K562 (cell line): ENCODE results near the gene WDR54. TPM values are rescaled to one million over a fixed set of nuclear protein-coding genes. Genes with fewer than 3 reads are reported as not detected.

Experiments
- ELF4 ChIP-seq: fragments of 450-650 bp; formaldehyde crosslinking; IDR thresholded peaks from 2 replicates; pipeline ENCODE4 v1.4.0; 2022; ENCODE audit warnings: missing genetic modification characterization
- NR2C1 ChIP-seq, 2 experiments: fragments of 450-650 bp; IDR thresholded peaks; 2 replicates each; pipeline ENCODE4 v1.6.1; 2017; ENCODE audit warnings: mild to moderate bottlenecking in 2 of 2, antibody characterized with exemption in 1 of 2, inconsistent platforms in 1 of 2, missing compliant biosample characterization in 1 of 2, missing genetic modification characterization in 1 of 2
- PCBP1 ChIP-seq: fragments of 200-400 bp; formaldehyde crosslinking; IDR thresholded peaks from 2 replicates; pipeline ENCODE4 v1.6.1; 2018; ENCODE audit warnings: mild to moderate bottlenecking, low read depth, low read length; ENCODE audit not compliant: poor library complexity, severe bottlenecking
- XRCC3 ChIP-seq: fragments of 450-650 bp; IDR thresholded peaks from 2 replicates; pipeline ENCODE4 v1.6.1; 2017; ENCODE audit warnings: mild to moderate bottlenecking, moderate library complexity
- ZNF217 ChIP-seq: sonication (generic); formaldehyde crosslinking; IDR thresholded peaks from 2 replicates; pipeline ENCODE4 v1.8.0; 2022; ENCODE audit warnings: mild to moderate bottlenecking, missing genetic modification reagents
- ZNF239 ChIP-seq: fragments of 250-450 bp; sonication (Bioruptor Pico); IDR thresholded peaks from 2 replicates; pipeline ENCODE4 v1.4.0; 2020; ENCODE audit warnings: mild to moderate bottlenecking
- ZNF507 ChIP-seq: conservative IDR thresholded peaks from 2 replicates; pipeline ENCODE4 v1.6.1; 2017; ENCODE audit warnings: missing genetic modification characterization, missing compliant biosample characterization
- polyA plus RNA-seq, 8 experiments: library from polyadenylated mRNA; depleted of rRNA in 4 of 8; stranded (reverse) in 5 of 8; unstranded in 3 of 8; fragments of >200 nt; fragmentation: Nextera tagmentation in 2 of 8; fragmentation: Illumina TruSeq in 1 of 8; extraction: Ambion mirVana in 2 of 8; extraction: Trizol in 1 of 8; gene quantifications; 2 replicates each; pipeline versions ENCODE4 v1.2.1 to v1.2.3, GENCODE V29; 2011 to 2014; ENCODE audit warnings: inconsistent platforms in 1 of 8, missing spikeins in 1 of 8
- total RNA-seq, 7 experiments: library from RNA; depleted of rRNA in 6 of 7; stranded (reverse); fragments of >200 nt in 6 of 7; fragmentation: Illumina TruSeq in 2 of 7; extraction: Trizol in 2 of 7; gene quantifications; 2 replicates each; pipeline versions ENCODE4 v1.2.1 to v1.2.3, GENCODE V29; 2011 to 2021; ENCODE audit warnings: low replicate concordance in 1 of 7
- TF ChIP-seq, protein P1 (sequence below): fragments of 250-450 bp; sonication (Bioruptor Pico); IDR thresholded peaks from 2 replicates; pipeline ENCODE4 v1.8.0; 2021; ENCODE audit warnings: moderate library complexity, mild to moderate bottlenecking, inconsistent platforms
- TF ChIP-seq, protein P2 (sequence below): sonication (generic); formaldehyde crosslinking; IDR thresholded peaks from 2 replicates; pipeline ENCODE4 v1.8.0; 2022; ENCODE audit warnings: missing genetic modification reagents, mild to moderate bottlenecking, moderate library complexity, borderline replicate concordance
- TF ChIP-seq, protein P3 (sequence below): sonication (generic); formaldehyde crosslinking; IDR thresholded peaks from 2 replicates; pipeline ENCODE4 v1.8.0; 2022; ENCODE audit warnings: missing genetic modification reagents, mild to moderate bottlenecking, borderline replicate concordance
- TF ChIP-seq, protein P4 (sequence below): fragments of 450-650 bp; formaldehyde crosslinking; IDR thresholded peaks from 2 replicates; pipeline ENCODE4 v1.4.0; 2020; ENCODE audit warnings: mild to moderate bottlenecking, moderate library complexity
- TF ChIP-seq, protein P5 (sequence below): fragments of 250-450 bp; sonication (Bioruptor Pico); IDR thresholded peaks from 2 replicates; pipeline ENCODE4 v1.8.0; 2021; ENCODE audit warnings: moderate library complexity, mild to moderate bottlenecking, inconsistent platforms
- TF ChIP-seq, protein P6 (sequence below), 2 experiments: fragments of 450-650 bp in 1 of 2; sonication (generic) in 1 of 2; formaldehyde crosslinking; conservative IDR thresholded peaks; 2 replicates each; pipeline versions ENCODE4 v1.4.0 to v1.8.1; 2020 to 2022; ENCODE audit warnings: mild to moderate bottlenecking in 1 of 2, missing genetic modification reagents in 1 of 2

WDR54 gene
- total and polyA plus RNA-seq, 9 of the 15 experiments (the other 6 are each of a cell fraction or from before 2014, with no cell fraction given), result 5.2 to 15.2 (median 7.4) TPM

DNA sequence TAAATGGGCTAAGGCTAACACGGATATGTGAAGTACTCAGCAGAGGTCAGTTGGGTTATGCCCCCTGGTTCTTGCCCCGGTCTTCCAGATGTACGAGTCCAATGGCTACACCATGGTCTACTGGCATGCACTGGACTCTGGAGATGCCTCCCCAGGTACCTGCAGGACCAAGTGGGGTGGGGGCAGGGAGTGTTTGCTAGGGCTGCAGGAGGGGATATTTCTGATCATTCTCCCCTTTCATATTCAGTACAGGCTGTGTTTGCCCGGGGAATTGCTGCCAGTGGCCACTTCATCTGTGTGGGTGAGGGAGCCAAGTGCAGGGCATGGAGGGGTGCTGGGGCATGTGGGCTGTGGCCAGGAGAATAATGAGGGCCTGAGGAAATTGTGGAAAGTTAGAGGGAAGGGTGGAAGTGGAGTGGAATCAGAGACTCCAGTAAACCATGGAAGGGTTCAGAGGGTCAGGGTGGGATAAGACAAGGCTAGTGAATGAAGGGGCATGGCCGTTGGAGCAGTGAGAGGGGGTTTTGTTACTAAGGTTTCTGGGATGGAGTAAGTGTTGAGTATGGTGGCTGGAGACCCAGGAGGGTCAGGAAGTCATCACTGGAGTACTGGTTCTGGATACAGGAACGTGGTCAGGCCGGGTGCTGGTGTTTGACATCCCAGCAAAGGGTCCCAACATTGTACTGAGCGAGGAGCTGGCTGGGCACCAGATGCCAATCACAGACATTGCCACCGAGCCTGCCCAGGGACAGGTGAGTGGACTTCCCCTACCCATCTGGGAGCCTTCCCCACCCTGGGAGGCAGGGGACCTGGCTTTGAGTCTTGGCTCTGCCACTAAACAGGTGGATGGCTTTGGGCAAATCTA lies 1.9 kb downstream of the WDR54 start (continued):
- TF ChIP-seq, protein P1, sequence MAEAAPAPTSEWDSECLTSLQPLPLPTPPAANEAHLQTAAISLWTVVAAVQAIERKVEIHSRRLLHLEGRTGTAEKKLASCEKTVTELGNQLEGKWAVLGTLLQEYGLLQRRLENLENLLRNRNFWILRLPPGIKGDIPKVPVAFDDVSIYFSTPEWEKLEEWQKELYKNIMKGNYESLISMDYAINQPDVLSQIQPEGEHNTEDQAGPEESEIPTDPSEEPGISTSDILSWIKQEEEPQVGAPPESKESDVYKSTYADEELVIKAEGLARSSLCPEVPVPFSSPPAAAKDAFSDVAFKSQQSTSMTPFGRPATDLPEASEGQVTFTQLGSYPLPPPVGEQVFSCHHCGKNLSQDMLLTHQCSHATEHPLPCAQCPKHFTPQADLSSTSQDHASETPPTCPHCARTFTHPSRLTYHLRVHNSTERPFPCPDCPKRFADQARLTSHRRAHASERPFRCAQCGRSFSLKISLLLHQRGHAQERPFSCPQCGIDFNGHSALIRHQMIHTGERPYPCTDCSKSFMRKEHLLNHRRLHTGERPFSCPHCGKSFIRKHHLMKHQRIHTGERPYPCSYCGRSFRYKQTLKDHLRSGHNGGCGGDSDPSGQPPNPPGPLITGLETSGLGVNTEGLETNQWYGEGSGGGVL, result no peak
- TF ChIP-seq XRCC3, result no peak
- TF ChIP-seq, protein P2, sequence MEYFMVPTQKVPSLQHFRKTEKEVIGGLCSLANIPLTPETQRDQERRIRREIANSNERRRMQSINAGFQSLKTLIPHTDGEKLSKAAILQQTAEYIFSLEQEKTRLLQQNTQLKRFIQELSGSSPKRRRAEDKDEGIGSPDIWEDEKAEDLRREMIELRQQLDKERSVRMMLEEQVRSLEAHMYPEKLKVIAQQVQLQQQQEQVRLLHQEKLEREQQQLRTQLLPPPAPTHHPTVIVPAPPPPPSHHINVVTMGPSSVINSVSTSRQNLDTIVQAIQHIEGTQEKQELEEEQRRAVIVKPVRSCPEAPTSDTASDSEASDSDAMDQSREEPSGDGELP (CRISPR knock-in tag), result no peak
- TF ChIP-seq ZNF239 (CRISPR knock-in tag), result no peak
- TF ChIP-seq ZNF217 (CRISPR knock-in tag), result no peak
- no peak for TF ChIP-seq ELF4 (CRISPR knock-in tag)
- no peak for TF ChIP-seq ZNF507 (tag)
- TF ChIP-seq, protein P3, sequence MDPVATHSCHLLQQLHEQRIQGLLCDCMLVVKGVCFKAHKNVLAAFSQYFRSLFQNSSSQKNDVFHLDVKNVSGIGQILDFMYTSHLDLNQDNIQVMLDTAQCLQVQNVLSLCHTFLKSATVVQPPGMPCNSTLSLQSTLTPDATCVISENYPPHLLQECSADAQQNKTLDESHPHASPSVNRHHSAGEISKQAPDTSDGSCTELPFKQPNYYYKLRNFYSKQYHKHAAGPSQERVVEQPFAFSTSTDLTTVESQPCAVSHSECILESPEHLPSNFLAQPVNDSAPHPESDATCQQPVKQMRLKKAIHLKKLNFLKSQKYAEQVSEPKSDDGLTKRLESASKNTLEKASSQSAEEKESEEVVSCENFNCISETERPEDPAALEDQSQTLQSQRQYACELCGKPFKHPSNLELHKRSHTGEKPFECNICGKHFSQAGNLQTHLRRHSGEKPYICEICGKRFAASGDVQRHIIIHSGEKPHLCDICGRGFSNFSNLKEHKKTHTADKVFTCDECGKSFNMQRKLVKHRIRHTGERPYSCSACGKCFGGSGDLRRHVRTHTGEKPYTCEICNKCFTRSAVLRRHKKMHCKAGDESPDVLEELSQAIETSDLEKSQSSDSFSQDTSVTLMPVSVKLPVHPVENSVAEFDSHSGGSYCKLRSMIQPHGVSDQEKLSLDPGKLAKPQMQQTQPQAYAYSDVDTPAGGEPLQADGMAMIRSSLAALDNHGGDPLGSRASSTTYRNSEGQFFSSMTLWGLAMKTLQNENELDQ (CRISPR knock-in tag), result no peak
- TF ChIP-seq, protein P4, sequence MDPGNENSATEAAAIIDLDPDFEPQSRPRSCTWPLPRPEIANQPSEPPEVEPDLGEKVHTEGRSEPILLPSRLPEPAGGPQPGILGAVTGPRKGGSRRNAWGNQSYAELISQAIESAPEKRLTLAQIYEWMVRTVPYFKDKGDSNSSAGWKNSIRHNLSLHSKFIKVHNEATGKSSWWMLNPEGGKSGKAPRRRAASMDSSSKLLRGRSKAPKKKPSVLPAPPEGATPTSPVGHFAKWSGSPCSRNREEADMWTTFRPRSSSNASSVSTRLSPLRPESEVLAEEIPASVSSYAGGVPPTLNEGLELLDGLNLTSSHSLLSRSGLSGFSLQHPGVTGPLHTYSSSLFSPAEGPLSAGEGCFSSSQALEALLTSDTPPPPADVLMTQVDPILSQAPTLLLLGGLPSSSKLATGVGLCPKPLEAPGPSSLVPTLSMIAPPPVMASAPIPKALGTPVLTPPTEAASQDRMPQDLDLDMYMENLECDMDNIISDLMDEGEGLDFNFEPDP (CRISPR knock-in tag), result no peak
- TF ChIP-seq, protein P5, sequence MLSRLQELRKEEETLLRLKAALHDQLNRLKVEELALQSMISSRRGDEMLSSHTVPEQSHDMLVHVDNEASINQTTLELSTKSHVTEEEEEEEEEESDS (CRISPR knock-in tag), result no peak
- no peak for TF ChIP-seq PCBP1
- TF ChIP-seq NR2C1 (IDR thresholded peaks at IDR 0.05), result no peak
- no peak for TF ChIP-seq NR2C1 (tag; IDR thresholded peaks at IDR 0.05)
- TF ChIP-seq, protein P6, sequence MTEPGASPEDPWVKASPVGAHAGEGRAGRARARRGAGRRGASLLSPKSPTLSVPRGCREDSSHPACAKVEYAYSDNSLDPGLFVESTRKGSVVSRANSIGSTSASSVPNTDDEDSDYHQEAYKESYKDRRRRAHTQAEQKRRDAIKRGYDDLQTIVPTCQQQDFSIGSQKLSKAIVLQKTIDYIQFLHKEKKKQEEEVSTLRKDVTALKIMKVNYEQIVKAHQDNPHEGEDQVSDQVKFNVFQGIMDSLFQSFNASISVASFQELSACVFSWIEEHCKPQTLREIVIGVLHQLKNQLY (CRISPR knock-in tag; conservative IDR thresholded peaks at IDR 0.05), result no peak
